Activated naive CD4-positive, alpha-beta T cell treated with anti-CD3 and anti-CD28 coated beads for 36 hours (primary cell): Measurements from ENCODE around the gene DPYSL5. TPM values are rescaled to one million over a fixed set of nuclear protein-coding genes. Genes with fewer than 3 reads are reported as not detected.

Experiments
- CTCF ChIA-PET: fragments of 350-600 bp; sonication (Branson Sonifier 250); formaldehyde crosslinking; loops from one replicate; lab custom pipeline; 2021; ENCODE audit warnings: antibody characterized with exemption; lab: Charles Lee
- DNase-seq: peaks from one replicate; pipeline ENCODE4 v3.0.0-alpha.2; 2020
- H3K27ac Mint-ChIP-seq: one replicate; pipeline ENCODE4 v1.8.0; 2021; ENCODE audit warnings: mild to moderate bottlenecking, mixed read lengths
- H3K27me3 Mint-ChIP-seq: one replicate; pipeline ENCODE4 v1.8.0; 2021; ENCODE audit warnings: low read depth, mixed read lengths
- H3K36me3 Mint-ChIP-seq: one replicate; pipeline ENCODE4 v1.8.0; 2021; ENCODE audit warnings: low read depth, mixed read lengths
- H3K4me1 Mint-ChIP-seq: one replicate; pipeline ENCODE4 v1.8.0; 2021; ENCODE audit warnings: low read depth, mixed read lengths
- H3K4me3 Mint-ChIP-seq: one replicate; pipeline ENCODE4 v1.8.0; 2021; ENCODE audit warnings: mild to moderate bottlenecking, moderate library complexity, mixed read lengths
- H3K9me3 Mint-ChIP-seq: one replicate; pipeline ENCODE4 v1.8.0; 2021; ENCODE audit warnings: mixed read lengths
- intact Hi-C: fragments of 100-400 bp; cut with micrococcal nuclease; formaldehyde crosslinking; loops from one replicate; pipeline ENCODE4 v1.15.1; 2023
- total RNA-seq, 2 experiments: library from RNA; stranded (reverse); gene quantifications; one replicate each; pipeline ENCODE4 v1.2.3, GENCODE V29; 2021

DPYSL5 gene
- total RNA-seq, 2 experiments from 2014 or later = 0.07 TPM; not detected in 1

- H3K4me3 Mint-ChIP-seq = no peak overlapping the region
- no peak overlapping the region for H3K27ac Mint-ChIP-seq
- CTCF ChIA-PET = interaction anchor here (0.6 to 1.5 kb wide), 4 partner anchors 9 to 89 kb away, joined by 5 to 7 read pairs (median 6); no protein-coding TSS in a partner anchor
- intact Hi-C loops = no loop called here
- H3K9me3 Mint-ChIP-seq = no peaks in the 10 kb centered on the region
- peaks cover 6% of the 10 kb centered on the region for H3K27me3 Mint-ChIP-seq
- no peak for DNase-seq
- H3K36me3 Mint-ChIP-seq = no peaks in the 10 kb centered on the region
- H3K4me1 Mint-ChIP-seq = no peaks in the 10 kb centered on the region
Measured at GRCh38 chr2:26932974-26933373, 85.0 kb downstream of the DPYSL5 start.

GRCh38 chr2:26933431-26934334 lies 85.8 kb downstream of the DPYSL5 start:
- H3K4me1 Mint-ChIP-seq = no peaks in the 10 kb centered on the region
- H3K27me3 Mint-ChIP-seq = peaks cover 6% of the 10 kb centered on the region
- CTCF ChIA-PET = interaction anchor here (0.8 to 1.0 kb wide), 2 partner anchors 11 to 87 kb away, joined by 3 to 4 read pairs; no protein-coding TSS in a partner anchor
- H3K27ac Mint-ChIP-seq = no peak overlapping the region
- H3K4me3 Mint-ChIP-seq = no peak overlapping the region
- intact Hi-C loops = no loop called here
- no peaks in the 10 kb centered on the region for H3K36me3 Mint-ChIP-seq
- no peaks in the 10 kb centered on the region for H3K9me3 Mint-ChIP-seq
- no peak for DNase-seq

- intact Hi-C loops = no loop called here
- H3K4me3 Mint-ChIP-seq = no peak overlapping the region
Measured at GRCh38 chr2:26934335-26934724, 86.4 kb downstream of the DPYSL5 start.

GRCh38 chr2:26934985-26935384 lies 87.1 kb downstream of the DPYSL5 start:
- no peaks in the 10 kb centered on the region for H3K36me3 Mint-ChIP-seq
- H3K27me3 Mint-ChIP-seq = peaks cover 3% of the 10 kb centered on the region
- intact Hi-C loops = no loop called here
- H3K9me3 Mint-ChIP-seq = no peaks in the 10 kb centered on the region
- no peak overlapping the region for H3K4me3 Mint-ChIP-seq
- DNase-seq = no peak
- CTCF ChIA-PET = interaction anchor here (0.8 kb wide), 1 partner anchor 8 kb away, joined by 3 read pairs; no protein-coding TSS in a partner anchor
- no peaks in the 10 kb centered on the region for H3K4me1 Mint-ChIP-seq
- no peak overlapping the region for H3K27ac Mint-ChIP-seq

More at GRCh38 chr2:26934335-26934724, 86.4 kb downstream of the DPYSL5 start:
- Mint-ChIP-seq H3K36me3 (no peaks in the 10 kb centered on the region), H3K27ac (no peak overlapping the region), H3K27me3 (peaks cover 6% of the 10 kb centered on the region), H3K9me3 (no peaks in the 10 kb centered on the region), H3K4me1 (no peaks in the 10 kb centered on the region)
- no peak for DNase-seq
- CTCF ChIA-PET = interaction anchor here (0.8 to 1.0 kb wide), 2 partner anchors 12 to 88 kb away, joined by 3 to 4 read pairs; no protein-coding TSS in a partner anchor

GRCh38 chr2:26936855-26937254 lies 88.9 kb downstream of the DPYSL5 start:
- no peaks in the 10 kb centered on the region for H3K27me3 Mint-ChIP-seq
- CTCF ChIA-PET = interaction anchor here (1.0 to 2.3 kb wide), 3 partner anchors 14 to 90 kb away, joined by 3 to 13 read pairs (median 4); no protein-coding TSS in a partner anchor
- intact Hi-C loops = no loop called here
- H3K4me1 Mint-ChIP-seq = no peaks in the 10 kb centered on the region
- no peak for DNase-seq
- H3K27ac Mint-ChIP-seq = no peak overlapping the region
- H3K4me3 Mint-ChIP-seq = no peak overlapping the region
- H3K36me3 Mint-ChIP-seq = no peaks in the 10 kb centered on the region
- no peaks in the 10 kb centered on the region for H3K9me3 Mint-ChIP-seq

GRCh38 chr2:26938399-26939118 lies 90.6 kb downstream of the DPYSL5 start:
- H3K36me3 Mint-ChIP-seq = no peaks in the 10 kb centered on the region
- DNase-seq = no peak
- no peak overlapping the region for H3K27ac Mint-ChIP-seq
- no peak overlapping the region for H3K4me3 Mint-ChIP-seq
- CTCF ChIA-PET = interaction anchor here (1.8 to 6.6 kb wide), 3 partner anchors 24 to 92 kb away, joined by 5 to 123 read pairs (median 13); partner anchors contain the start of gene DPYSL5
- intact Hi-C loops = no loop called here
- no peaks in the 10 kb centered on the region for H3K9me3 Mint-ChIP-seq
- H3K27me3 Mint-ChIP-seq = peaks cover 6% of the 10 kb centered on the region
- peaks cover 2% of the 10 kb centered on the region for H3K4me1 Mint-ChIP-seq

GRCh38 chr2:26940001-26940400 lies 92.1 kb downstream of the DPYSL5 start:
- CTCF ChIA-PET = interaction anchor here (0.6 to 6.6 kb wide), 6 partner anchors 14 to 332 kb away, joined by 3 to 123 read pairs (median 4); partner anchors contain the start of gene DPYSL5
- Mint-ChIP-seq H3K36me3 (no peaks in the 10 kb centered on the region), H3K9me3 (no peaks in the 10 kb centered on the region), H3K4me3 (no peak overlapping the region), H3K27ac (no peak overlapping the region), H3K27me3 (peaks cover 6% of the 10 kb centered on the region), H3K4me1 (peaks cover 2% of the 10 kb centered on the region)
- intact Hi-C loops = loop anchor here (5.0 to 10.0 kb wide), 2 partner anchors 168 to 335 kb away; no protein-coding TSS in a partner anchor
- DNase-seq = no peak

GRCh38 chr2:26941486-26941885 lies 93.6 kb downstream of the DPYSL5 start:
- no peak overlapping the region for H3K4me3 Mint-ChIP-seq
- H3K4me1 Mint-ChIP-seq = peaks cover 2% of the 10 kb centered on the region
- no peaks in the 10 kb centered on the region for H3K36me3 Mint-ChIP-seq
- no peaks in the 10 kb centered on the region for H3K9me3 Mint-ChIP-seq
- no peak overlapping the region for H3K27ac Mint-ChIP-seq
- no peak for DNase-seq
- peaks cover 6% of the 10 kb centered on the region for H3K27me3 Mint-ChIP-seq
- CTCF ChIA-PET = interaction anchor here (1.1 to 6.6 kb wide), 3 partner anchors 9 to 189 kb away, joined by 3 to 123 read pairs (median 7); partner anchors contain the start of gene DPYSL5
- intact Hi-C loops = loop anchor here (5.0 to 10.0 kb wide), 2 partner anchors 169 to 337 kb away; no protein-coding TSS in a partner anchor

- Mint-ChIP-seq H3K9me3 (no peaks in the 10 kb centered on the region), H3K4me1 (peaks cover 2% of the 10 kb centered on the region), H3K36me3 (no peaks in the 10 kb centered on the region), H3K4me3 (no peak overlapping the region), H3K27me3 (peaks cover 6% of the 10 kb centered on the region), H3K27ac (no peak overlapping the region)
- intact Hi-C loops = loop anchor here (1.0 to 10.0 kb wide), 3 partner anchors 96 to 338 kb away; no protein-coding TSS in a partner anchor
- CTCF ChIA-PET = interaction anchor here (0.5 to 6.6 kb wide), 20 partner anchors 8 to 360 kb away, joined by 3 to 123 read pairs (median 4); partner anchors contain the start of genes DPYSL5 and MAPRE3
- DNase-seq = peak; percentile 81
Measured at GRCh38 chr2:26942543-26943295, 94.8 kb downstream of the DPYSL5 start.

GRCh38 chr2:26945991-26946750 lies 98.2 kb downstream of the DPYSL5 start:
- Mint-ChIP-seq H3K27me3 (peaks cover 9% of the 10 kb centered on the region), H3K36me3 (no peaks in the 10 kb centered on the region), H3K27ac (no peak overlapping the region), H3K4me1 (peaks cover 2% of the 10 kb centered on the region), H3K9me3 (no peaks in the 10 kb centered on the region), H3K4me3 (no peak overlapping the region)
- CTCF ChIA-PET = no interaction called here
- intact Hi-C loops = loop anchor here (10.0 kb wide), 1 partner anchor 341 kb away; no protein-coding TSS in a partner anchor
- no peak for DNase-seq
